Fibroblast of lung (primary cell): ENCODE measurements around the gene MBTD1. TPM values are rescaled to one million over a fixed set of nuclear protein-coding genes. Genes with fewer than 3 reads are reported as not detected.
"Not testable (repeated sequence)": the region's sequence is repeated elsewhere in the genome, so short reads cannot be mapped to it uniquely, and the experiment has no call there.

Experiments used
- DNase-seq, 2 donors: peaks; one replicate each; pipeline versions ENCODE4 v3.0.0 to v3.0.0-alpha.2; 2010; ENCODE audit warnings: low read depth in 2 of 2
- H2AFZ ChIP-seq: 2 replicates; pipeline ENCODE4 v1.5.1; 2012; ENCODE audit warnings: low read length, control low read depth, inconsistent platforms
- H3K27ac ChIP-seq: 2 replicates; pipeline ENCODE4 v1.5.1; 2011; ENCODE audit warnings: low read length, control low read depth; ENCODE audit not compliant: insufficient read depth
- H3K27me3 ChIP-seq: 2 replicates; pipeline ENCODE4 v1.5.1; 2011; ENCODE audit warnings: mild to moderate bottlenecking, low read length; ENCODE audit not compliant: control insufficient read depth, insufficient read depth
- H3K36me3 ChIP-seq: 2 replicates; pipeline ENCODE4 v1.5.1; 2011; ENCODE audit warnings: low read length; ENCODE audit not compliant: control insufficient read depth, insufficient read depth
- H3K4me1 ChIP-seq: 2 replicates; pipeline ENCODE4 v1.5.1; 2011; ENCODE audit warnings: low read length; ENCODE audit not compliant: control insufficient read depth, insufficient read depth; ENCODE audit errors: extremely low read depth
- H3K4me2 ChIP-seq: 2 replicates; pipeline ENCODE4 v1.5.1; 2011; ENCODE audit warnings: low read length, control low read depth; ENCODE audit not compliant: insufficient read depth; ENCODE audit errors: extremely low read depth
- H3K4me3 ChIP-seq, 4 experiments: fragments of 200-600 bp in 1 of 4; sonication (generic) in 1 of 4; replicated peaks in 1 of 4; 2 replicates each; pipeline ENCODE4 v1.5.1; 2011 to 2016; ENCODE audit warnings: low read length in 4 of 4, low read depth in 3 of 4, mild to moderate bottlenecking in 3 of 4, control low read depth in 2 of 4, inconsistent platforms in 1 of 4, mixed read lengths in 1 of 4; ENCODE audit not compliant: insufficient read depth in 1 of 4; ENCODE audit errors: control extremely low read depth in 1 of 4
- H3K79me2 ChIP-seq: 2 replicates; pipeline ENCODE4 v1.5.1; 2012; ENCODE audit warnings: mild to moderate bottlenecking, low read length, inconsistent platforms; ENCODE audit not compliant: control insufficient read depth, insufficient read depth
- H3K9ac ChIP-seq: 2 replicates; pipeline ENCODE4 v1.5.1; 2011; ENCODE audit warnings: mild to moderate bottlenecking, low read length, control low read depth; ENCODE audit not compliant: insufficient read depth
- H3K9me3 ChIP-seq: 2 replicates; pipeline ENCODE4 v1.5.1; 2012; ENCODE audit warnings: low read depth, low read length; ENCODE audit not compliant: control insufficient read depth, insufficient read depth
- H4K20me1 ChIP-seq: 2 replicates; pipeline ENCODE4 v1.5.1; 2011; ENCODE audit warnings: low read length; ENCODE audit not compliant: control insufficient read depth, insufficient read depth; ENCODE audit errors: extremely low read depth
- CTCF ChIP-seq, 2 donors: IDR thresholded peaks in 1 of 2; conservative IDR thresholded peaks in 1 of 2; 1 replicate in 1 of 2; 2 replicates in 1 of 2; pipeline ENCODE4 v1.5.1; 2011 to 2012; ENCODE audit warnings: low read length in 2 of 2, control low read depth in 1 of 2, inconsistent platforms in 1 of 2, low read depth in 1 of 2, mild to moderate bottlenecking in 1 of 2
- EZH2 ChIP-seq: IDR thresholded peaks from 2 replicates; pipeline ENCODE4 v1.5.1; 2012; ENCODE audit warnings: low read length, control low read depth, mild to moderate bottlenecking; ENCODE audit errors: missing control alignments
- polyA plus RNA-seq, 2 donors: library from polyadenylated mRNA; depleted of rRNA in 1 of 2; stranded (reverse) in 1 of 2; unstranded in 1 of 2; fragments of >200 nt; gene quantifications; 2 replicates each; pipeline ENCODE4 v1.2.1, GENCODE V29; 2011 to 2012; ENCODE audit warnings: missing spikeins in 1 of 2
- total RNA-seq: library from RNA; depleted of rRNA; stranded (reverse); fragments of >200 nt; gene quantifications from 2 replicates; pipeline ENCODE4 v1.2.1, GENCODE V29; 2014

MBTD1 gene
- total and polyA plus RNA-seq, 2 donors (not counting 1 experiment from before 2014, with no cell fraction given) = 4.4 to 13.7 TPM

GRCh38 chr17:51298508-51299371, 38.9 kb upstream of the MBTD1 start:
- H3K9me3 ChIP-seq = no peaks in the 10 kb centered on the region
- H3K36me3 ChIP-seq = no peaks in the 10 kb centered on the region
- no peak overlapping the region for H3K27ac ChIP-seq
- H3K27me3 ChIP-seq = no peaks in the 10 kb centered on the region
- H3K4me2 ChIP-seq = no peak overlapping the region
- no peaks in the 10 kb centered on the region for H4K20me1 ChIP-seq
- H2AFZ ChIP-seq = no peak overlapping the region
- no peak for TF ChIP-seq EZH2
- peak; percentile 83 to 86 for TF ChIP-seq CTCF (conservative IDR thresholded peaks at IDR 0.05 in 1 of 2, IDR thresholded peaks at IDR 0.05 in 1 of 2; ENCODE audit: low read depth in 1 of 2, low read length in 2 of 2)
- no peak overlapping the region for H3K9ac ChIP-seq
- DNase-seq = peak; percentile 32 to 63
- H3K79me2 ChIP-seq = no peaks in the 10 kb centered on the region
- H3K4me3 ChIP-seq = no peak overlapping the region
- no peaks in the 10 kb centered on the region for H3K4me1 ChIP-seq

- H3K9me3 ChIP-seq, DNase-seq, H3K27me3 ChIP-seq, H3K36me3 ChIP-seq, H3K4me3 ChIP-seq, H3K79me2 ChIP-seq, H3K27ac ChIP-seq, H3K9ac ChIP-seq, H3K4me2 ChIP-seq, H2AFZ ChIP-seq, H4K20me1 ChIP-seq, H3K4me1 ChIP-seq: not testable (repeated sequence)
These were observed 34.5 kb upstream of the MBTD1 start for GRCh38 chr17:51294338-51294737.

- Histone ChIP-seq H3K4me1 (no peaks in the 10 kb centered on the region), H3K4me3 (no peak overlapping the region), H3K9me3 (no peaks in the 10 kb centered on the region), H4K20me1 (no peaks in the 10 kb centered on the region), H3K27ac (no peak overlapping the region), H3K27me3 (no peaks in the 10 kb centered on the region), H3K9ac (no peak overlapping the region), H3K36me3 (peaks cover 7% of the 10 kb centered on the region), H3K79me2 (no peaks in the 10 kb centered on the region), H2AFZ (no peak overlapping the region), H3K4me2 (no peak overlapping the region)
- DNase-seq = peak in 1 of 2 donors; percentile 63
- TF ChIP-seq EZH2 (no peak), CTCF (conservative IDR thresholded peaks at IDR 0.05 in 1 of 2, IDR thresholded peaks at IDR 0.05 in 1 of 2; ENCODE audit: low read depth in 1 of 2, low read length in 2 of 2) (no peak)
These were observed 29.9 kb upstream of the MBTD1 start for GRCh38 chr17:51289696-51290111.
